Measurements from ENCODE around the gene TRMU.
"Not testable (repeated sequence)": the region's sequence is repeated elsewhere in the genome, so short reads cannot be mapped to it uniquely, and the experiment has no call there.

Gene TRMU

DNA sequence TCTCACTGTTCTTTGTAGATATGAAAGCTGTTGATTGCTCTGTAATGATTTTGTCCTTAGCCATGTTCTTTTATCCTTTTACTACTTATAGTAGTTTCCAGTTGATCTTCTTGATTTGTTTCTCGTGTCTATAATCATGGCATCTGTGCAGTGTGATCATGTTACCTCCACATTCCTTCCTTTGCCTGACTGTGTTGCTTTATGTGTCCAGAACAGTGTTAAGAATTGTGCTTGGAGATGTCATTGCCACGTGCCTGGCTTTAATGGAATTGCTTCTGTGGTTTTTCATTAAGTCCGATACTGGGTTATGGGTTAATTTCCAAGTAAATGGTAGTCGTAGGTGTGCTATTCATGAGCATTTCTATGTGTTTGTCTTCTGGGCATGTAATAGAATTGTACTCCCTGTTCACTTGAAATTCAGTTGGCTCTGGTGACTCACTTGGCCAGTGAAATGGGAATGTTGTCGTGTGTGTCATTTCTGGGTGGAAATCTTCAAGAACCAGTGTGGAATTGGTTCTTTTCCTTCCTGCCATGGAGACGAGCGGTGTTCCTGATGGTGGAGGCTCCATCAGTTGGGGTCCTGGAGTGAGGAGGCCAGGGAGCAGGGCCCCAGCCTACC is 32.1 kb upstream of the TRMU start:
- DNase-seq: no peak

DNA sequence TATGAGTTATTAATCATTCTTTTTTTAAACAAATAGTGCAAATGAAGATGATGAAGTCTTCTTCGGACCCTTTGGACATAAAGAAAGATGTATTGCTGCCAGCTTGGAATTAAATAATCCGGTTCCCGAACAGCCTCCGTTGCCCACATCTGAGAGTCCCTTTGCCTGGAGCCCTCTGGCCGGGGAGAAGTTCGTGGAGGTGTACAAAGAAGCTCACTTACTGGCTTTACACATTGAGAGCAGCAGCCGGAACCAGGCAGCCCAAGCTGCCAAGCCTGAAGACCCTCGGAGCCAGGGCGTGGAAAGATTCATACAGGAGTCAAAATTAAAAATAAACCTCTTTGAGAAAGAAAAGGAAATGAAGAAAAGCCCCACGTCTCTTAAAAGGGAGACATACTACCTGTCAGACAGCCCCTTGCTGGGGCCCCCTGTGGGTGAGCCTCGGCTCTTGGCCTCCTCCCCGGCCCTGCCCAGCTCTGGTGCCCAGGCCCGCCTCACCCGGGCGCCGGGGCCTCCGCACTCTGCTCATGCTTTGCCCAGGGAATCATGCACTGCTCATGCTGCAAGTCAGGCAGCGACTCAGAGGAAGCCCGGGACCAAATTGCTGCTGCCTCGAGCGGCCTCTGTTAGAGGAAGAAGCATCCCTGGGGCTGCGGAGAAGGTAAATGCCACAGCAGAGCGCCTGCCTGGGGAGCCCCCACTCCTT is 27.1 kb upstream of the TRMU start:
- DNase-seq: no peak

GRCh38 chr22:46309526-46310085 is 25.9 kb upstream of the TRMU start:
- DNase-seq: no peak

GRCh38 chr22:46312056-46312455 is 23.5 kb upstream of the TRMU start:
- no peak for DNase-seq

DNA sequence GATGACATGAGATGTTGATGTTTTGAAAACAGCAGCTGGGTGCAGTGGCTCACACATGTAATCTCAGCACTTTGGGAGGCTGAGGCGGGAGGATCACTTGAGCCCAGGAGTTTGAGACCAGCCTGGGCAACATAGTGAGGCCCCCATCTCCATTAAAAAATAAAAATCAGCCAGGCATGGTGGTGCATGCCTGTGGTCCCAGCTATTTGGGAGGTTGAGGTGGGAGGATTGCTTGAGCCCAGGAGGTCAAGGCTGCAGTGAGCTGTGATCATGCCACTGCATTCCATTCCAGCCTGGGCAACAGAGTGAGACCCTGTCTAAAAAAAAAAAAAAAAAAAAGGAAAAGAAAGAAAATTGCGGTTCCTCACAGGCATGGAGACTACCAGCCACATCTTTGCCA is 22.7 kb upstream of the TRMU start:
- DNase-seq: not testable (repeated sequence)

DNA sequence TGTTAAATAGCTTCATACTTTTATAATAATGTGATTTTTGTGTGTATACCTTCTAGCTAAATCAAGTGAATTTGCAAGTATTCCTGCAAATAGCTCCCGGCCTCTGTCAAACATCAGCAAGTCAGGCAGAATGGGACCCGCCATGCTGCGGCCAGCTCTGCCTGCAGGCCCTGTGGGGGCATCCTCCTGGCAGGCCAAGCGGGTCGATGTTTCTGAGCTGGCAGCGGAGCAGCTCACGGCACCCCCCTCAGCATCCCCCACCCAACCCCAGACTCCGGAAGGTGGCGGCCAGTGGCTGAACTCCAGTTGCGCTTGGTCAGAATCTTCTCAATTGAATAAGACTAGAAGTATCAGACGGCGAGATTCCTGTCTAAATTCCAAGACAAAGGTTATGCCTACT is 19.5 kb upstream of the TRMU start:
- no peak for DNase-seq

DNA sequence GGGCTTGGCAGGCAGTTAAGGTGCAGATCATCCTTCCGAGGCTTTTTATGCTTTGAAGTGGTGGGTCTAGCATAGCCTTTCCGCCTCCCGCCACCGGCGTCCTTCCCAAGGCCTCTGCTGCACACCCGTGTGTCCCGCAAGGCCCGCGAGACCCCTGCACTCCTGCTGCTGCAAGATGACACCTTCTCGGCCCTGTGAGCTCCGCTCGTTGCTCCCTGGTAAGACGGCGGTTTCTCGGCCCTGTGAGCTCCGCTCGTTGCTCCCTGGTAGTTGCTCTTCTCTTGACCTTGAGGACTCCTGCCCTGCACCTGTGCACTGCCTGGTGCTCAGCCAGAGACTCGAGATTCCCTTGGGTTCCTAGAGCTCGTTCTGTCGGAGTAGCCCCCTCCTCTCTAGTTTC is 17.9 kb upstream of the TRMU start:
- DNase-seq: no peak

- DNase-seq: no peak
These were observed 16.9 kb upstream of the TRMU start for GRCh38 chr22:46318576-46318975.

GRCh38 chr22:46319319-46319718 is 16.2 kb upstream of the TRMU start:
- DNase-seq: no peak

DNA sequence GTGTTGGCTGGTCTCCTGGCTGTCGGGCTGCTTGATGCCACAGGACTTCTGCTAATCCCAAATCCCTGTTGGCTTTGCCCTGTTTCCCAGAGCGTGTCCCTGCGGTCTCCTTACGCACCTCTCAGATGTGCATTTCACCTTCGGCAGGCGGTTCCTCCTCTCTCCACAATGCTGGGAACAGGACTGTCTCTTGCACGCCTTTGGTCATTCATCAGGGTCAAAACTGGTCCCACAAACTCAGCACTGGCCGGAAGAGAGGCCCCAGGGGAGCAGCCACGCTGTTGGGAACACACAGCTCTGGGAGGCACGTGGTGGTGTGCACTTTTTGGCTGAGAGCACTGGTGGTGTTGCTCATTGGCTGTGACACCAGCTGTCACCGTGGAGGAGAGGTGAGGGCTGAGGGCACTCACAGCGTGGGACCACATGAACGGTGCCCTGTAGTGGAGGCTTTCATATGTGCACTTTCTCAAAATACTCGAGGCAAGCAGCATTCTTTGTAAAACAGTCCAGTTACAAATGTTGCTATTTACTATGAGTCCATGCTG is 15.3 kb upstream of the TRMU start:
- DNase-seq: no peak

GRCh38 chr22:46320716-46321386 is 14.7 kb upstream of the TRMU start:
- no peak for DNase-seq

DNA sequence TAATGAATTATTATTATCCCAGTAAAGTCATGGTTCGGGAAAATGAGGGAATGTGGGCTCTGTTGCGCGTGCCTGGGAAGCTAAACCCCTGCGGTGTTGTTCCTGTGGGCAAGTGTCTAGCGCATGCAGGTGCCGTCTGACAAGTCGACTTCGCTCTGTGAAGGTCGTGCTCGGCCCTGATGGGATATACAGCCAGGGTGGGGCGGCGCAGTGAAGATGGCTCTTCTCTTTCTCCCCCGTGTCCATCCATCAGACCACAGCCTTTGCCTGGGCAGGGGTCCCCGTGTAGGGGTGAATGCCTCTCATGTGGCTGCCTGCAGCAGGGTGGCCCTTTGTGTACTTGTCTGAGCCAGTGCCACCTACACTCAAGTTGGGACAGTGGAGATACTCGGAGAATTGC is 12.8 kb upstream of the TRMU start:
- no peak for DNase-seq

- no peak for DNase-seq
These were observed 12.4 kb upstream of the TRMU start for GRCh38 chr22:46323162-46323561.

DNA sequence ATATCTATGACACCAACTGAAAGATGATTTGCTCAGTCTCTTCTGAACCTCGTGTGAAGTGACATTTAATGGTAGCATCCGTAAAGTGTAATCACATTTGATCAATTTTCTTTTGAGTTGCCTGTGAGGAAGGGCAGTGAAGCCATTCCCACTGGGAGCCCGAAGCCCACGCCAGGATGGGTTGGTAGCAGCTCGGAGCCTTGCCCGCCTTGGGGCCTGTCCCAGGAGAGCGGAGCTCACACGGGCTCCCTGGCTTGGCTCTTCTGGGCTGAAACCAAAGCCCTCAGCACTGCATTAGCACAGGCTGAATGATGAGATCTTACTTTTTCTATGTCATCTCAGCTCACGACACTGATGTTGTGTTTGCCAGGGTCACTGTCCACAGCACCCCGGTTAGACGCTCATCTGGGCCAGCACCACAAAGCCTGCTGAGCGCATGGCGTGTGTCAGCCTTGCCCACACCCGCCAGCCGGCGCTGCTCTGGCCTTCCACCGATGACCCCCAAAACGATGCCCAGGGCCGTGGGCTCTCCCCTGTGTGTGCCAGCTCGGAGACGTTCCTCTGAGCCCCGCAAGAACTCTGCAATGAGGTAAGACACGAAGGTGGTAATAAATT is 9.3 kb upstream of the TRMU start:
- no peak for DNase-seq

DNA sequence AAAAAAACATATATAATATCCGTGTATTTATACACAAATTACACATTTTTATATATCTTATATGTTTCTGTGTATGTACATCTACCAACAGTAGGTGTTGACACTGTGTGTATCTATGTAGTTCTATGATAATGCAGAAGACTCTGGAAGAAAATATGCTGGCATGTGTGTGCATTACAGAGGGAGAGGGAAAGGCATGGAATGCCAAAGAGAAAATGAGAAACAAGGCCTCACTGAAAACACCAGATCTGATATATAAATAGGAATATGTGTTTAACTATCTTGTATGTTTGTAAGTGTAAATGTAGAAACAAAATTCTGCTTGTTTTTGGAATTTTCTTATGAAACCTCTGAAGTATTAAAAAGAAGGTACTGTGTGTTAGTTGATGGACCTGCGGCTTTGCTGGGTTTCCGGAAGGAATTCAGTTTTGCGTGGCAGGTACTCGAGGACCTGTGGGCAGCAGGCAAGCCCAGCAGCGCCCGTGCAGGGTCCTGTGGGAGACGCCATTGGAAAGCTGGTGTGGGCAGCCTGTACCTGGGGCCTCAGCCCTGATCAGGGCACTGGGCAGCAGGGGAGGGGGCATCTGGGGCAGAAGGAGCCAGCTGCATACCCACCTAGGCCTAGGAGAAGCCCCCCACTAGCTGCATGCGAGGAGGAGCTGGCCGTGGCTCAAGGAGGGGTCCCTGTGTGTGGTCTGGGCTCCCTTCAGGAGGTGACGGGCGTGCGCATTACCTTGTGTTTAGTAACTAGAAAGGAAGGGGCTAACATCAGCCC is 7.6 kb upstream of the TRMU start:
- no peak for DNase-seq

GRCh38 chr22:46328797-46329196 is 6.7 kb upstream of the TRMU start:
- DNase-seq: no peak

DNA sequence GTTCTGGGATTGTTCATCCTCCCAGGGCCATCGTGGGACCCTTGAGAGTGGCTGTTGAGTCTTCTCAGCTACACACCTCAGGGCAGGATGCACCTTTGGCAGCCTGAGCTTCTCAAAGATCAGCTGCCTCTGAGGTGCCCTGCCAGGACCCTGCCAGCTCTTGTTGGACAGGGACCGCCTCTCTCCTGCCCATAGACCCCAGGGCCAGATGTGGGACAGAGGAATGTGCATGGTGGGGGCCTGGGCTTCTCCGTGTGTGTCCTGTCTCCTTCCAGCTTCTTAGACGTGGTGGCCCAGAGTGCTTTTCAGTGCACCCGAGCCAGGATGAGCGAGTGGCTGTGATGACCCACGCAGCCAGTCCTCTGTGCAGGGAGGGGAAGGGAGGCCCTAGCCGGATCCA is 5.9 kb upstream of the TRMU start:
- DNase-seq: no peak

- DNase-seq: no peak
These were observed 5.1 kb upstream of the TRMU start for GRCh38 chr22:46330426-46330825.

DNA sequence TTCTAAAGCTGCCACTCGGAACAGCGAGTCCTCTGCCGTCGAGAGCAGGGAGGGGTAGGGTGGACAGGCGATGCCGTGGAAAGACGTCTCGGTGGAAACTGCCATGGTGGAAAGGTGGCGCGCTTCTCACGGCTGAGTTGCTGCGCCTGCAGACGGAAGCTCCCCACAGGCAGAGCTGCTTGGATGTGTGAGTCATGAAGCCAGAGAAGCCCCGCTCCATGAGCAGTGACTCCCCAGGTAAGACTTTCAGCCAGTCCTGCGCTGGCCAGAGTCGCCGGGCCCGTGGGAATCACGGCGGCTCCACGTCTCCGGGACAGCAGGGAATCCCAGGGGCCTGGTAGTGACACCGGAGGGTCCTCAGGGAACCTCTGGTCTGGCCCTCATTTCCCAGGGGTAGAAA is 4.0 kb upstream of the TRMU start:
- DNase-seq: no peak

DNA sequence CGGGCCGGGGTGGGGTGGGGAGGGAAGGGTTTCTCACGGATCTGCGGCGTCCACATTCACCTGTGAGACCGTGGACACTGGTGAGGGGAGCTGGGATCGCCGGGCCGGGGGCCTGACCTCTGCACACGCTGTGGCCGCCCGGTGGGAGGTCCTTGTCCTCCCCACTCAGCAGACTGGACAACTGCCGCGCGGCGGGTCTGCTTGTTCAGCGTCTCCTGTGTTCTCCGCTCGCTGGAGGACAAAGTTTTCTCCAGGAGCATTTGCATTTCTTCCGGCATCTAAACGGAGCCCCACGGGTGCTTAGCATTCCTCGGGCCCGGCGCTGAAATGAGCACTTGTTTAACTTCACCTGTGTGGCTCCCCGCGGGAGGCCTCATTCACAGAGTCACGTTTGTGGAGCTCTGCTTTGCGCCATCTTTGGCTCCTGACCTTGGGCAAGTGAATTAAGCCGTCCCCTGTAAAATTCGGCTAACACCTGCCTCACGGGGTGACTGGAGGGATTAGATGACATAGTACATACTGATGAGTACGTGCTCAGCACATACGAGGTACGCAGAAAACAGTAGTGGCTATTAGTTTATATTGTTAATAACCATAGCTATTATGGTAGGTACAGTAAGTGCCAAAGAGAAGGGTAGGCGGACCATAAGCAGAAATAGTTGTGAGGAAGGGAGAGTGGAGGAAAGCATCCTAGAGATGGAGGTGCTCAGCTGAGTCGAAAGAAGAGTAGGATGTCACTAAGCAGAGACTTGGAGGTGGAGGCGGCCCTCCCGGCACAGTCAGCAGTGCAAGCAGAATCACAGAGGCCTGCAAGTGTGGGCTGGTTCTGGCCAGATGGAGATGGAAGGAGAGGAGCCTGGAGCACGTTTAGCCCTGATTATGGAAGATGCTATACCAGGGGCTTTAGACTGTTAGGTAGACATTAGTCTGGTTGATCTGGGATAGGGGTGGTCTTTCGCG is 885 bp downstream of the TRMU start:
- DNase-seq: no peak

GRCh38 chr22:46337870-46338269 is 2.4 kb downstream of the TRMU start:
- DNase-seq: no peak

Measured in NCI-H446 treated with DMSO at 0.1 percent for 48 hours (cell line).